ENCODE measurements around the gene PRKCA. TPM values are rescaled to one million over a fixed set of nuclear protein-coding genes. Genes with fewer than 3 reads are reported as not detected.

Gene PRKCA
- total and polyA plus RNA-seq, 2 experiments from 2014 or later, result 6.4 to 35.4 TPM

DNA sequence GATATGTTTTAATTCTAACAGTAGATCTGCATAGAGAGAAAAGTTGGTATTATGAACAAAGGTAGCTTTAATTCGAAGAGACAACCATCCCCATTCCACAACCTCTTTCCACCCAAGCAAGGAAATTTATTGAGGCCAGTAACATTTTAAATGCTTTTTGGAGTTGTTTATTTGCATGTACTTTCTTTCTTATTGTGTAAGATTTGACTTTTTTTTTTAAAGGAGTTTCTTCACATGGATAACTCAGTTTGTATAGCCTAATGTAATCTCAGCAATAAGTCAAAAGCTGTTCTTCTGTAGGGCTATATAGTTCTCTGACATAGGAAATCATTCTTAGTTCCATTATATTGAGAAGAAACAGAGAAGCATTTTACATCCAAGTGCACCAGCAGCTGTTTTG is 163.3 kb downstream of the PRKCA start (continued):
- TF ChIP-seq, protein P1, sequence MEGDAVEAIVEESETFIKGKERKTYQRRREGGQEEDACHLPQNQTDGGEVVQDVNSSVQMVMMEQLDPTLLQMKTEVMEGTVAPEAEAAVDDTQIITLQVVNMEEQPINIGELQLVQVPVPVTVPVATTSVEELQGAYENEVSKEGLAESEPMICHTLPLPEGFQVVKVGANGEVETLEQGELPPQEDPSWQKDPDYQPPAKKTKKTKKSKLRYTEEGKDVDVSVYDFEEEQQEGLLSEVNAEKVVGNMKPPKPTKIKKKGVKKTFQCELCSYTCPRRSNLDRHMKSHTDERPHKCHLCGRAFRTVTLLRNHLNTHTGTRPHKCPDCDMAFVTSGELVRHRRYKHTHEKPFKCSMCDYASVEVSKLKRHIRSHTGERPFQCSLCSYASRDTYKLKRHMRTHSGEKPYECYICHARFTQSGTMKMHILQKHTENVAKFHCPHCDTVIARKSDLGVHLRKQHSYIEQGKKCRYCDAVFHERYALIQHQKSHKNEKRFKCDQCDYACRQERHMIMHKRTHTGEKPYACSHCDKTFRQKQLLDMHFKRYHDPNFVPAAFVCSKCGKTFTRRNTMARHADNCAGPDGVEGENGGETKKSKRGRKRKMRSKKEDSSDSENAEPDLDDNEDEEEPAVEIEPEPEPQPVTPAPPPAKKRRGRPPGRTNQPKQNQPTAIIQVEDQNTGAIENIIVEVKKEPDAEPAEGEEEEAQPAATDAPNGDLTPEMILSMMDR (conservative IDR thresholded peaks at IDR 0.05; ENCODE audit: low read depth in 2 of 2), result no peak
- TF ChIP-seq ZNF331 (CRISPR knock-in tag; IDR thresholded peaks at IDR 0.05; ENCODE audit: low read depth), result no peak
- TF ChIP-seq POLR2AphosphoS5 (IDR thresholded peaks at IDR 0.05; ENCODE audit: low read depth), result no peak

DNA sequence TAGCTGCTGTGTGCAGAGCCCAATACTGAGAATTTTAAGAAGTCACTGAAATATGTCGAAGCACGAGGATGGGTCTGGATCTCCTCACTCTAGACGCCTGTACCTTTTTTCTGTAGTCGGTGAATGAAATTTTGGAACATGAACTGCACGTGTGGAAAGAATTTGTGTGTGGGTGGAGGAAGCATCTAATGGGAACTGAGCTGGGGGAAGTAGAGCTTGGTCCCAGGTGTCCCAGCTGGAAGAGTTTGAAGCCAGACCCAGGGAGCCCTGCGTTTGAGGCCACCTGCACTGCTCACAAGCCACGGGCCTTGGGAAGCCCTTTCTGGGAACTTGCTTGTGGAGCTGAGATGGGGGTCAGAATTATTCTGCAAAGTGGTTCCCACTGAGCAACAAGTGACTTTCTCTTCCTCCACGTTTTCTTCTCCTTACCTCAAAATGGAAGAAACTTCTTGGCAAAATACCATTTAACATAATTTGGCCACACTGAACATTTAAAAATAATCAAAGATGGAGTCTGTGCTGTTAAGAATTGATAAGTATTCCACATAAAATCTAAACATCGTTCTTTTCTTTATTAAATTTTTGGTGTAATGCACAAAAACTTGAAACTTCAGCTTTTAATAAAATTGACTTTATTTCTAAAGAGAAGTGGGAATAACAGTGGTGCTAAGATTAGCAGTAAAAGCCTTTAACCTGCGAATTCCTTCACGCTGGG is 163.8 kb downstream of the PRKCA start:
- Mint-ChIP-seq H3K4me1 (peaks cover 33% of the 10 kb centered on the region), H3K4me3 (no peak overlapping the region), H3K27me3 (ENCODE audit: insufficient read depth, low read depth, poor library complexity) (peaks cover 11% of the 10 kb centered on the region), H3K9me3 (no peaks in the 10 kb centered on the region), H3K36me3 (ENCODE audit: low read depth) (no peaks in the 10 kb centered on the region), H3K27ac (no peak overlapping the region)
- no peak overlapping the region for H3K4me3 ChIP-seq
- H3K36me3 ChIP-seq (ENCODE audit: insufficient read depth), result no peaks in the 10 kb centered on the region
- H3K27ac ChIP-seq (ENCODE audit: low read depth), result no peak overlapping the region
- H4K20me1 ChIP-seq (replicated peaks; ENCODE audit: insufficient read depth), result no peaks in the 10 kb centered on the region
- peaks cover 16% of the 10 kb centered on the region for H3K4me1 ChIP-seq (ENCODE audit: insufficient read depth)
- ATAC-seq (no peak), DNase-seq (ENCODE audit: low spot score) (no peak)
- no peak overlapping the region for H3K4me2 ChIP-seq
- H3F3A ChIP-seq (replicated peaks; ENCODE audit: low read depth), result no peaks in the 10 kb centered on the region
- no peak overlapping the region for H2AFZ ChIP-seq
- H3K9me2 ChIP-seq (ENCODE audit: insufficient read depth), result no peaks in the 10 kb centered on the region
- peaks cover 6% of the 10 kb centered on the region; the same call in 1 of the 2 replicates for H3K79me2 ChIP-seq (replicated peaks; ENCODE audit: insufficient read depth)
- peaks cover 17% of the 10 kb centered on the region for H3K27me3 ChIP-seq (ENCODE audit: insufficient read depth)
- TF ChIP-seq JUNB (IDR thresholded peaks at IDR 0.05; ENCODE audit: unreplicated experiment) (no peak), NANOG (IDR thresholded peaks at IDR 0.05; ENCODE audit: borderline replicate concordance) (no peak), EZH2 (IDR thresholded peaks at IDR 0.05; ENCODE audit: low read depth, unreplicated experiment) (no peak), EZH2phosphoT487 (IDR thresholded peaks at IDR 0.05; ENCODE audit: unreplicated experiment) (no peak), ZNF114 (CRISPR knock-in tag; IDR thresholded peaks at IDR 0.05) (no peak)

DNA sequence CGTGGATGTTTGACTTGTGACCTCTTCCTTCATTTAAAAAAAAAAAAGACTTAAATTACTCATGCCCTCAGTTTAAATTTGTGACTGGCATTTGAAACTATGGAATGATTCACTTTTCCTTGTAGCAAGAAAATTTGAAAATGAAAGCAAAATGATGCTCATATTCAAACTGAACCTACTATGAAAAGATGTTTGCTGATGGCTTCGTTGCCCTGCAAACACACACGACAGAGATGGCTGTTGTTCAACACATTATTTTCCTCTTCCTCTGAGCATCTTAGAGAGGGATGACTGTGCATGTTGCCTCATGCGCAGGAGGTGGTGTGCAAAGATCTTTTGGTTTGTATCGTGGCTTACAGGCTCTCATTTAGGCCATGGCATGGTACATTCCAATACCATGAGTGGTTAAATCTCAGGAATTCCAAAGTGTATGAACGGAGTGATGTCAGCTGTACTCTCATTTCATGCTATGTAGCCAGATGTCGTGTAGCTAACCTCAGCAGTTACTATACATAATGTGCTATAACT is 164.5 kb downstream of the PRKCA start:
- DNase-seq (ENCODE audit: low spot score), result peak; percentile 26
- Histone ChIP-seq H3F3A (replicated peaks; ENCODE audit: low read depth) (no peaks in the 10 kb centered on the region), H4K20me1 (replicated peaks; ENCODE audit: insufficient read depth) (no peaks in the 10 kb centered on the region), H3K27me3 (ENCODE audit: insufficient read depth) (peaks cover 10% of the 10 kb centered on the region; the same call in 1 of the 2 replicates), H3K4me1 (ENCODE audit: insufficient read depth) (peaks cover 16% of the 10 kb centered on the region), H3K4me3 (no peak overlapping the region), H3K79me2 (replicated peaks; ENCODE audit: insufficient read depth) (peaks cover 6% of the 10 kb centered on the region; the same call in 1 of the 2 replicates), H3K4me2 (no peak overlapping the region), H2AFZ (no peak overlapping the region), H3K27ac (ENCODE audit: low read depth) (no peak overlapping the region), H3K9me2 (ENCODE audit: insufficient read depth) (no peaks in the 10 kb centered on the region), H3K36me3 (ENCODE audit: insufficient read depth) (no peaks in the 10 kb centered on the region)
- Mint-ChIP-seq H3K4me3 (no peak overlapping the region), H3K9me3 (no peaks in the 10 kb centered on the region), H3K27ac (no peak overlapping the region), H3K27me3 (ENCODE audit: insufficient read depth, low read depth, poor library complexity) (peaks cover 9% of the 10 kb centered on the region), H3K4me1 (peaks cover 33% of the 10 kb centered on the region), H3K36me3 (ENCODE audit: low read depth) (no peaks in the 10 kb centered on the region)
- no peak for ATAC-seq
- TF ChIP-seq POLR2AphosphoS5 (IDR thresholded peaks at IDR 0.05; ENCODE audit: low read depth) (no peak), ZNF331 (CRISPR knock-in tag; IDR thresholded peaks at IDR 0.05; ENCODE audit: low read depth) (no peak), EZH2phosphoT487 (IDR thresholded peaks at IDR 0.05; ENCODE audit: unreplicated experiment) (no peak), NANOG (IDR thresholded peaks at IDR 0.05; ENCODE audit: borderline replicate concordance) (no peak)
- TF ChIP-seq, protein P2, sequence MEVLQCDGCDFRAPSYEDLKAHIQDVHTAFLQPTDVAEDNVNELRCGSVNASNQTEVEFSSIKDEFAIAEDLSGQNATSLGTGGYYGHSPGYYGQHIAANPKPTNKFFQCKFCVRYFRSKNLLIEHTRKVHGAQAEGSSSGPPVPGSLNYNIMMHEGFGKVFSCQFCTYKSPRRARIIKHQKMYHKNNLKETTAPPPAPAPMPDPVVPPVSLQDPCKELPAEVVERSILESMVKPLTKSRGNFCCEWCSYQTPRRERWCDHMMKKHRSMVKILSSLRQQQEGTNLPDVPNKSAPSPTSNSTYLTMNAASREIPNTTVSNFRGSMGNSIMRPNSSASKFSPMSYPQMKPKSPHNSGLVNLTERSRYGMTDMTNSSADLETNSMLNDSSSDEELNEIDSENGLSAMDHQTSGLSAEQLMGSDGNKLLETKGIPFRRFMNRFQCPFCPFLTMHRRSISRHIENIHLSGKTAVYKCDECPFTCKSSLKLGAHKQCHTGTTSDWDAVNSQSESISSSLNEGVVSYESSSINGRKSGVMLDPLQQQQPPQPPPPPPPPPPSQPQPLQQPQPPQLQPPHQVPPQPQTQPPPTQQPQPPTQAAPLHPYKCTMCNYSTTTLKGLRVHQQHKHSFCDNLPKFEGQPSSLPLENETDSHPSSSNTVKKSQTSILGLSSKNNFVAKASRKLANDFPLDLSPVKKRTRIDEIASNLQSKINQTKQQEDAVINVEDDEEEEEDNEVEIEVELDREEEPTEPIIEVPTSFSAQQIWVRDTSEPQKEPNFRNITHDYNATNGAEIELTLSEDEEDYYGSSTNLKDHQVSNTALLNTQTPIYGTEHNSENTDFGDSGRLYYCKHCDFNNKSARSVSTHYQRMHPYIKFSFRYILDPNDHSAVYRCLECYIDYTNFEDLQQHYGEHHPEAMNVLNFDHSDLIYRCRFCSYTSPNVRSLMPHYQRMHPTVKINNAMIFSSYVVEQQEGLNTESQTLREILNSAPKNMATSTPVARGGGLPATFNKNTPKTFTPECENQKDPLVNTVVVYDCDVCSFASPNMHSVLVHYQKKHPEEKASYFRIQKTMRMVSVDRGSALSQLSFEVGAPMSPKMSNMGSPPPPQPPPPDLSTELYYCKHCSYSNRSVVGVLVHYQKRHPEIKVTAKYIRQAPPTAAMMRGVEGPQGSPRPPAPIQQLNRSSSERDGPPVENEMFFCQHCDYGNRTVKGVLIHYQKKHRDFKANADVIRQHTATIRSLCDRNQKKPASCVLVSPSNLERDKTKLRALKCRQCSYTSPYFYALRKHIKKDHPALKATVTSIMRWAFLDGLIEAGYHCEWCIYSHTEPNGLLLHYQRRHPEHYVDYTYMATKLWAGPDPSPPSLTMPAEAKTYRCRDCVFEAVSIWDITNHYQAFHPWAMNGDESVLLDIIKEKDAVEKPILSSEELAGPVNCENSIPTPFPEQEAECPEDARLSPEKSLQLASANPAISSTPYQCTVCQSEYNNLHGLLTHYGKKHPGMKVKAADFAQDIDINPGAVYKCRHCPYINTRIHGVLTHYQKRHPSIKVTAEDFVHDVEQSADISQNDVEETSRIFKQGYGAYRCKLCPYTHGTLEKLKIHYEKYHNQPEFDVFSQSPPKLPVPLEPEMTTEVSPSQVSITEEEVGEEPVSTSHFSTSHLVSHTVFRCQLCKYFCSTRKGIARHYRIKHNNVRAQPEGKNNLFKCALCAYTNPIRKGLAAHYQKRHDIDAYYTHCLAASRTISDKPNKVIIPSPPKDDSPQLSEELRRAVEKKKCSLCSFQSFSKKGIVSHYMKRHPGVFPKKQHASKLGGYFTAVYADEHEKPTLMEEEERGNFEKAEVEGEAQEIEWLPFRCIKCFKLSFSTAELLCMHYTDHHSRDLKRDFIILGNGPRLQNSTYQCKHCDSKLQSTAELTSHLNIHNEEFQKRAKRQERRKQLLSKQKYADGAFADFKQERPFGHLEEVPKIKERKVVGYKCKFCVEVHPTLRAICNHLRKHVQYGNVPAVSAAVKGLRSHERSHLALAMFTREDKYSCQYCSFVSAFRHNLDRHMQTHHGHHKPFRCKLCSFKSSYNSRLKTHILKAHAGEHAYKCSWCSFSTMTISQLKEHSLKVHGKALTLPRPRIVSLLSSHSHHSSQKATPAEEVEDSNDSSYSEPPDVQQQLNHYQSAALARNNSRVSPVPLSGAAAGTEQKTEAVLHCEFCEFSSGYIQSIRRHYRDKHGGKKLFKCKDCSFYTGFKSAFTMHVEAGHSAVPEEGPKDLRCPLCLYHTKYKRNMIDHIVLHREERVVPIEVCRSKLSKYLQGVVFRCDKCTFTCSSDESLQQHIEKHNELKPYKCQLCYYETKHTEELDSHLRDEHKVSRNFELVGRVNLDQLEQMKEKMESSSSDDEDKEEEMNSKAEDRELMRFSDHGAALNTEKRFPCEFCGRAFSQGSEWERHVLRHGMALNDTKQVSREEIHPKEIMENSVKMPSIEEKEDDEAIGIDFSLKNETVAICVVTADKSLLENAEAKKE (CRISPR knock-in tag; IDR thresholded peaks at IDR 0.05), result no peak
